ENCODE data around the gene TRIM43B.
"Not testable (repeated sequence)": the region's sequence is repeated elsewhere in the genome, so short reads cannot be mapped to it uniquely, and the experiment has no call there.

Gene TRIM43B

DNA sequence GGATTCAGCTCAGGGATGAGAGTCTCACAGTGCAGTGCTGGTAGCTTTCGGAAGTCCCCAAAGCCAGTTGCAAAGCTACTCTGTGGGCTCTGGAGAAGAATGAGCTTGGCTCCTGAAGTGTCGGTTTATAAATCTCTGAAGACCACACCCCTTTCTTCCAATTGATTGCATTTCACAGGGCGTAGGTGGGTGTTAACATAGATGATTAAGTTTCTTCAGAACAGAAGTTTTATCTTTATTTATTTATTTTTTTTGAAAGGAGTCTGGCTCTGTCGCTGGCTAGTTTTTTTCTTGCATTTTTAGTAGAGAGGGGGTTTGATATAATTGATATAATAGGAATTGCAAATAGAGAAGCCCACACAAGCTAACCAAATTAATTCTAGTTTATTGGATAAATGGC, at the start of gene TRIM43B:
TRIM43B (minus strand) TSS at position 101 of the 400 bp plus-strand sequence. CDS start 2,040 bp downstream, outside the sequence.
- not testable (repeated sequence) for DNase-seq (ENCODE audit: low read depth, low spot score)

DNA sequence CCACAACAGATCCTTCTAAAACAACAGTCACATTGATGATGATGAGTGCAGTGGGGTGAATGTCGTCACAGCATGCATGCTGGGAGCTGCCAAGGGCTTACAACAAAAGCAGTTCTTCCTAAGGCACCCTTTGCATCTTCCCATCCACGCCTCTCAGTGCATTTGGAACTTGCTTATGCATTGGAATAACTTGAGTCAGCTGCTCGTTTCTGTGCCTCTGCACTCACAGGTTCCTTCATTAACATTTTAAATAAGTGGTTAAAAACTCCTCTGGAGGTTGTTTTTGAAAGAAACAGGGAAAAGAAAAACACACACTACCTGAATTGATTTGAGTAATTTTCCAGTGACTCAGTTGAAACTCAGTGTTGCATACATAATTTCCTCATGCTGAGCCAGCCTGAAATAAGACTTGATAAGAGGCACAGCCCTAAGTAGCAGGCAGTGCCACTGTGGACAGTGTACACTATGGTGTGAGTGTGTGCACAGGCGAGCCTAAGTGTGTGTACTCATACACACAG, 46.8 kb upstream of the TRIM43B start:
- no peak for DNase-seq (ENCODE audit: low read depth, low spot score)

DNA sequence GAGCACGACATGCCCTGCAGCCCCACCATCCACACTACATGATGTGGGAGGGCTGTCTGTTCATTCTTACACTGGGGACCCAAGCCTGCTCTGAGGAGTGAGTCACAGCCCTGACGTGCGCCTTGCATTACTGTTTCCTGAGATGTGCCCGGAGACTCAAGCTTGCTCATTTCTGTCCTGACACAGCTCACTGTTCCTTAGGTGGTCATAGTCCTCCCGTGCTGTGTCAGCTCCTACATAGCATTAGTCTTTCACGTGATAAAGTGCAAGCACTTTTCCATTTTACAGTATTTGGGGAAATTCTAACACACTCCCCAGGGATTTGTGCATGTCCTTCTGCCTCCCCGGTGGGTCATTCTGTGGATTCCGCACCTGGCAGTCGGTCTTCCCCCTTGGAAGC, 46.2 kb upstream of the TRIM43B start:
- DNase-seq (ENCODE audit: low read depth, low spot score), result no peak

DNA sequence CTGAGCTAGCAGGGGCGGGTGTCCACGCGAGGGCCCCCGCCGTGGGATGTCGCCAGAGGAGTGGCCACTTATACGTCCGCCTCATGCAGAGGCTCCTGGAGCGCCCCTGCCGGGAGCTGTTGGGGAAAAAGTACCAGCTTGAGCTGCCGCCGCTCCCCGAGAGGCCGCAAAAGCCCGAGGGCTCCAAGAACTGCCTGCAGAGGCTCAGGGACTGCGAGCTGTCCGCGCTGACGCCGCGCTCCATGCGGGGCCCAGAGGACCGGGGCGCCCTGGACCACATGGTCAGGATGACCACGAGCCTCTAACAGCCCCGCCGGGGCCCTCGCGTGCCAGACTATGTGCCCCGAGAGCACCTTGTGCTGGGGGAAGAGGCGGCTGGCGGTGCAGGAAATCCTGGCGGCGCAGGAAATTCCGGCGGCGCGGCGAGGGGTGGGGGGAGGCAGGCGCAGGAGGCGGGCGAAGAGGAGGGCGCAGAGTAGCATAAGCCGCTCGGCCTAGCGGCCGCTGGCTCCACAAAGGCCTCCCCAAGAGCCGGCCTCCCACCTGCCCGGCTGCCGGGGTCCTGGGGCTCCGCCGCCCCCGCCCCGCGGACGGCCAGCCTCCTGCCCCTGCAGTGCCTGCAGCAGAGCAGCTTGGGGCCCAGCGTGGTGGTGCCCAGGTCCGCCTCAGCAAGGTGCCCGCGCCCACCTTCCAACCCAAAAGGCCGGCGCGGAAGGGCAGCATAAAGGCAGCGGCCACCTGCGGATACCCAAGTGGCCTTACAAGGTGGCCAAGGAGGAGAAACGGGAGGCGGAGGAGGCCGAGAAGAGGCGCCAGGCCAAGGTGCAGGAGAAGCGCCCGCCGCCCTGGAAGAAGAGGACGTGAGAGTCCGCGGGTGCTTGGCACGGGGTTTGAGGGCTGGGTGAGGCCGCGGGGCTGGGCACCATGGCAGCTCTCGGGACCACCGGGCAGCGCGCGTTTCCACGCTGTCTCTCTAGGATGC, 42.1 kb upstream of the TRIM43B start:
- DNase-seq (ENCODE audit: low read depth, low spot score), result peak; percentile 22

DNA sequence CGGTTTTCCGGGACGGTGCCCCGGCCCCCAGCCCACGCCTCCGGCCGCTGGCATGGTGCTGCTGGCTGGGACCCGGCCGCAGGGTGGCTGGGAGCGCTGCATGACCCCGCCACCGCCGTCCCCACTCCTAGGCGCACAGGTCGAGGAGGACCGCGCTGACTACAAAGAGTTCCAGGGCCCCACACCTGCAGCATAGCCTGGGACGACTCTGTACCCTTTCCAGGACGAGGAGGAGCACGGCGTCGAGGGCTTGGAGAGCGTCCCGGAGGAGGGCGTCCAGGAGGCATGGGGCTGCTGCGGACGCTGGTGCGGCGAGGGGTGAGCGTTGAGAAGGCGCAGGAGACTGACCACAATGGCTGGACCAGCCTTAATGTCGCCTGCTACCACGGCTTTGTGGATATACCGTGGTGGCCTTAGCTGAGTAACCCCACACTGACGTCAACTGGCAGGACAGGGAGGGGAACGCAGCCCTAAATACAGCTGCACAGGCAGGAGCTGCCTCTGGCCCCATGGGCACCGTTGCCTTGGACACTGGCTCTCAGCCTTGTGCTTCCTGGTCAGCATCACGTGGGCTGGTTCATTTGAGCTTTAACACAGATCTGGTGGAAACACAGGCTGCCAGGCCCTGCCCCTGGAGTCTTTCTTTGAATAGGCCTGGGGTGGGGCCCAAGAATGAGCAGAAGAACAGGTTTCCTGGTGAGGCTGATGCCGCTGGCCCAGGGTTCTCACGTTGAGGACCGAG, 40.9 kb upstream of the TRIM43B start:
- DNase-seq (ENCODE audit: low read depth, low spot score), result no peak

DNA sequence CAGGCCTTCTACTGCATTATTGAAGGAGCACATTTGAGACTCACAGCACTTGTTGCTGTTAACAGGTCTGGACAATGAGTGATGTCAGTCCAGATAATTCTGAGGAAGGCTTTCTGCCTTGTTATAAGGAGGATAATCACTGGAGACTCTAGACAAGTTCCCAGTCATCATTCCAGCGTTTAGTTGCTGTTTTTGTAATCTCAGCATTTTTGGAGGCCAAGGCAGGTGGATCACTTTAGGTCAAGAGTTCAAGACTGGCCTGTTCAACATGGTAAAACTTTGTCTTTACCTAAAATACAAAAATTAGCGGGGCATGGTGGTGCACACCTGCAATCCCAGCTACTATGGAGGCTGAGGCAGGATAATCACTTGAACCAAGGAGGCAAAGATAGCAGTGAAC, 39.6 kb upstream of the TRIM43B start:
- no peak for DNase-seq (ENCODE audit: low read depth, low spot score)

DNA sequence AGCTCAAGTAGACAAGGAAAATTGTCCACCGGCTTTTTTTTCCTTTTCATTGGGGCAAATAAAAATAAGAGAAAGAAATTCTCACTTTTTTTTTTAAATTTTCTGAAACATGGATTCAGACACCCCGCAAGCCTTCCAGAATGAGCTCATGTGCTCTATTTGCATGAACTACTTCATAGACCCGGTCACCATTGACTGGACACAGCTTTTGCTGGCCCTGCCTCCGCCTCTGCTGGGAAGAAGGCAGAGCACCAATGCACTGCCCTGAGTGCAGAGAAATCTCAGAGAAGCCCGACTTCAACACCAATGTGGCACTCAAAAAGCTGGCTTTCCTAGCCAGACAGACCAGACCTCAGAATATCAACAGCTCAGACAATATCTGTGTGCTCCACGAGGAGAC, 30.2 kb upstream of the TRIM43B start:
- DNase-seq (ENCODE audit: low read depth, low spot score), result no peak

DNA sequence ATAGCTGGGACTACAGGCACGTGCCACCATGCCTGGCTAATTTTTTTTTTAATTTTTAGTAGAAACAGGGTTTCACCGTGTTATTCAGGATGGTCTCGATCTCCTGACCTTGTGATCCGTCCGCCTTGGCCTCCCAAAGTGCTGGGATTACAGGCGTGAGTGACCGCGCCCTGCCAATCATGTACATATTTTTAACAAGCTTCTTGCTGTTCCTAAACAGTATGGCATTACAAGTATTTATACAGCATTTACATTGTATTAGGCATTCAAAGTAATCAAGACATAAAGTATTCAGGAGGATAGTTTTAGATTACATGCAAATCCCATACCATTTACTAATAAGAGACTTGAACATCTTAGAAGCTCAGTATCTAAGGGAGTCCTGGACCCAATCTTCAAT, 29.7 kb upstream of the TRIM43B start:
- DNase-seq (ENCODE audit: low read depth, low spot score), result not testable (repeated sequence)

DNA sequence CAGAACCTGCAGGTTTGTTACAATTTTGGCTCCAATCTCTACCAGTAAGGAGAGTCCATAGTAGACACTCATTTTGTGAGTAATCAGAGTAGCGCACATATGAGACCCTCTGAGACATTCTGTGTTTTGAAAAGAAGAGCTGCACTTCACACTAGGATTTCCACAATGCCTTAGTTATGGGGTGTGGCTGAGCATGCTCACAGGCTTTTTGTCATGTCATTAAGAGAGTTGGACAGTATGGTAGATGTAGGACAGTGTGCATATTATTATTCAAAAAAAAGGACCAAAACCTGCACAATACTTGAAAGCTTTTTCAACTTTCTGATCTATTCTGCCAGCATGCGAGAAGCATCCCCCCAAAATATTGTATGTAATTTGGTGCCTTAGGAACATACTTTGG, 24.9 kb upstream of the TRIM43B start:
- DNase-seq (ENCODE audit: low read depth, low spot score), result no peak

DNA sequence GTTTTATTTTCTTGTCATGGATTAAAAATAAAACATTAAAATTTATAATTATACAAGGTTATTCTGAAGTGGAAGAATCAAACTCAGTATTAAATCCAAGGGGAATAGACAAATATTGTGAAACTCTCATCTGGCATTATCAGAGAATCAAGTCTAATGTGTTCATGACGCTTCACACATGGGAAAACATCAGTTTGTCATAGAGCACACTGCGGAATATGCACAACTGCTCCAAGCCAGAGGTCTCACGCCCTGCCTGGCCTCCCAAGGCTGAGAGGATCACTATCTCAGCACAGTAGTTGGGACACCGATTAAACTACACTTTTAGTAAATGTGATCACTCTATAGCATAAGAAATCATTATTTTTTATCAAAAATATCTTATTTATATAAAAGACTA, 20.7 kb upstream of the TRIM43B start:
- no peak for DNase-seq (ENCODE audit: low read depth, low spot score)

DNA sequence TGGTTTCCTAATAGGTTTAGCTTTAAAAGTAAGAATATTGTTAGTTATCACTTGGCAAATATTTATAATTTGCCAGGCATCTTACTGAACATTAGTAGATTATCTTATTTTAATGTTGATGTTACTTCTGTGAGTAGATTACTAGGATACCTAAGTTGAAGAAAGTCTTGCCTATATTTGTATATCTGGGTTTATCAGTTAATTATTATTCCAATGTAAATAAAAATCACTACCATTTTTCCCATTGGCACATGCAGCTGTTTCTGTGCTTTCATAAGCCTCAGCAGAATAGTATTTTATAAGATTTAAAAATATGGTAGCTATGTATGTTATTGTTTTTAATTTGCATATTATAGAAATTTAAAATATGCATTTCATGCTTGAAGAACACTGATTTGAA, 16.3 kb upstream of the TRIM43B start:
- DNase-seq (ENCODE audit: low read depth, low spot score), result no peak

DNA sequence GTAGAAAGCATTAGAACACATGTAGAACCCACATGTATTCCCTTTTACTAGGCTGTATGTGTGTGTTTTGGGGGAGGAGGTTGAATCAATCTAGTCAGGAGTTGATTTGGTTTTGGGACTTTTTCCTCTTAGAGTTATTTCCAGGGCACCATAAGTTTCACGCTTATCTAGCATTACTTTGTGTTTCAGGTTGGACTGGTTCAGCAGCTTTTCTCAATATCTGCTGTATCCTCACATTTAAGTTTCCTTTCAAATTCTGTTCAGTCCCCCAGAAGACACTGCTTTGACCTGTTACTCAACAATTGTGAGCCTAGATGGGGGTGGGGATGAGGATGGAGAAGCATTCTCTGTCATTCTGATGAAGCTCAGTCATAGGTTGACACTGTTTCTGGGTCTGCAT, 7.5 kb upstream of the TRIM43B start:
- DNase-seq (ENCODE audit: low read depth, low spot score), result not testable (repeated sequence)

DNA sequence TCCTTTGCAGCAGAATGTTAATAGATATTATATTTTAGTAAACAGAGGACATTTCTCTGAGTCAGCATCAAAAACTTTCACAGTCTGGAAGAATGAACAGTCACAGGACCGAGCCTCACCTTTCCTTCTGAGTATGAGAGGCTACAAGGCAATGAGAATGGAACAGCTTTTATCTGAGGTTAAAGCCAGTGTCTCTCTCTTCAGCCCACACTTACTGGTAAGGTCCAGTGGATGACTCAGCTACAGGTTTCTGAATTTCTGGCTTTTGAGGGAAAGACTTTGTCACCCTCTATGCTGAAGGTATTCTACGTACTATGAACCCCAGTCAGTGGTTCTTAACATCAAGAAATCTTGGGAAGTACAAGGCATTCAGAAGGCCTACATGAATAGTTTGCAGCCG, 9.5 kb downstream of the TRIM43B start:
- DNase-seq (ENCODE audit: low read depth, low spot score), result not testable (repeated sequence)

DNA sequence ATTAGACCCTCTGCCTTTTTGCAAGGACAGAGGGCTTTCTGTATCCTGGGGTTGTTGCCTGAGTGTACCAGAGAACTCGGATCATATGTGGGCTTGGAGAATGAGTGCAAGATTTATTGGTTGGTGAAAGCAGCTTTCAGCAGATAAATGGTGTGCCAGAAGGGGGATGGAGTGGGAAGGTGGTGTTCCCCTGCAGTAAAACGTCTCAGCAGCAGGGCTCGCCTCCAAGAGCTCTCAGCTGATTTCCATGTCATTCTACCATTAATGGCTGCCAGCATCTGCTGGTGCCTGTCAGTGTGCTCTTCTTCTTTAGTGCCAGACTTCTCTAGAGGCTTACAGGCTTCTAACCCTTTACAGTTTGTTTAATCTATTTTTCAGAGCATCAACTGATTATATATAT, 16.6 kb downstream of the TRIM43B start:
- not testable (repeated sequence) for DNase-seq (ENCODE audit: low read depth, low spot score)

DNA sequence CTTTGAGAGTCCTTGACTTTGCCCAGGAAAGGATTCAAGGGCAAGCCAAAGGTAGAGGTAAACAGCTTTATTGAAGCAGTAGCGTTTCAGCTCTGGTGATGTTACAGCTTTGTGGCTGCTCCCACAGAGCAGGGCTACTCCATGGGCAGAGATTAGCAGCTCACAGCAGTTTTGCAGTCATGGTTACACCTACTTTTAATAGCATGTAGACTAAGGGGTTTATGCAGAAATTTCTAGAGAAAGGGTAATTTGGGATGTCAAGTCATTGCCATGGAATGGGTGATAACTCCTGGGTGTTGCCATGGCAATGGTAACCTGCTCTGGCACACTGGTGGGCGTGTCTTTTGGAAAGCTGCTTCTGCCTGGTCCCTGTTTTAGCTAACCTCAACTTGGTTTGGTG, 18.0 kb downstream of the TRIM43B start:
- DNase-seq (ENCODE audit: low read depth, low spot score), result not testable (repeated sequence)

DNA sequence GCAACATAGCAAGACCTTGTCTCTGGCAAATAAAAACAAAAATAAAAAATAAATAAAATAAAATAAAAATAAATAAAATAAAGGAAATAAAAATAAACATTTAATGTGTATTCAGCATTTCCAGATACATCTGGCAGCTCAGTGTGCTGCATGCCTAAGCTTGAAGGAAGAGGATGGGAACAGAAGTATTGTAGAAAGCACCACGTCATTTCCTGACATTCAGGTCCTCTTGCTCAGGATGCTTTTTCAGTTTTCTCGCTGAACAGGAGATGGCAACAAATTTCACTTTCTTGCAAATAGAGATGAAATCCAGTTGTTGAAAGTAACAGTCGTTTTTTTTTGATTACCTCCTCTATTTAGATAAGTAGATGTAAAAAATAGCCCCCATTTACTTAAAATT, 21.3 kb downstream of the TRIM43B start:
- not testable (repeated sequence) for DNase-seq (ENCODE audit: low read depth, low spot score)

DNA sequence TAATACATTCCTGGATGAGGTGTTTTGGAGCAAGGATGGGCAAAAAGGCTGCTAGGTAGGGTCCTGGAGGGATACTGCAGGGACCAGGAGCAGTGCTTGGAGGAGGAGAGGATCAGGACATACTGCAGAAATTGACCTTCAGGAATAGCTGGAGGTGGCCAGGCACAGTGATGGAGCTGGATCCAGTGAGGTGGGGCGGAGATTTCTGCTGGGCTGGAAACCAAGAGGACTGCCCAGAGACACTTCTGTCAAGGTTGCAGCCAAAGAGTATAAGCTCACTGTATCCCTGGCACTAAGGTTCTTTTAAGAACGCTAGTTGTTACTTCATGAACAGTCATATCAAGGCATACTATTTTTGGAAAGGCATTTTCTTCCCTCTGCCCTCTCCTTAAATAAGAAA, 39.2 kb downstream of the TRIM43B start:
- not testable (repeated sequence) for DNase-seq (ENCODE audit: low read depth, low spot score)

DNA sequence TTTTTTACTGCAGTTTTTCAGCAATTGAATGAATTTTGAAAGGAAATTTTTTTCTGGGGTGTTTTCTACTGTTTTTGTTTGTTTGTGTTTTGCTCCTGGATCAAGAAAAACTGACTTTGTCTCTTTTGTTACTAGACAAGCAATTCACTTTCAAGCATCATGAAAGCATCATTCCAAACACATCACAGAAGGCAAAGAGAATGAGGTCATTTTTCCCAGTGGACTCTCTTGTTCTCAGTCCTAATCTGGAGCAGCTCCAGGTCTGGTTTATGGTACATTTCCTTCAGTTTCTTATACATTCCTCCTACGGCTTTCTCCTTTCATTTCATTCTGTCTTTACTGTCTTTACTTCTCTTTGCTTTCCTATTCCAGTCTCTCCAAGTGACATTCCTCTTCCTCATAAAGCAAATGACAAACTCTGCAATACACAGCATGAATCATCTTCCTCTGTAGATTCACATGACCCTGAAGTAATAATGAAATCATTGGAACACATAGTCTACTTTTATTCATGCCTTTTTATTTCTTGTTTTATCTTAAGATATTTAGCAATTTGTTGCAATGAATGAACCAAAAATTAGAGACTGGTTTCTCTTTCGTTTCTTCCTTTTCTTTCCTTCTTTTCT, 42.0 kb downstream of the TRIM43B start:
- not testable (repeated sequence) for DNase-seq (ENCODE audit: low read depth, low spot score)

DNA sequence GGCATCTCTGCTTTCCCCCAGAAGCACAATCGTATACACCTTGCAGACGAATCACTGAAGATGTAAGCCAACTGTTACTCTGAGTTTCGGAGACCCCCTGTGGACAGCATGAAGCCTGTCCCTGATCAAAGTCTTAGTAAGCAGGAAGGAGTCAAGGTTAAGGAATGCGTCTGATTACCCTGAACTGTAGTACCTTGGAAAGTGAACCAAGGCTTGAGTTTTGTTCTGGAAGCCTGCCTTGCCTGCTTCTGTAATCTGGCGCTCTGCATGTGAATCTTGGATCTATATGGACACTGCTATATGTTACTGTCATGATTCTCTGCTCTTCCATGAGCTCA, 48.7 kb downstream of the TRIM43B start:
- DNase-seq (ENCODE audit: low read depth, low spot score), result not testable (repeated sequence)

DNA sequence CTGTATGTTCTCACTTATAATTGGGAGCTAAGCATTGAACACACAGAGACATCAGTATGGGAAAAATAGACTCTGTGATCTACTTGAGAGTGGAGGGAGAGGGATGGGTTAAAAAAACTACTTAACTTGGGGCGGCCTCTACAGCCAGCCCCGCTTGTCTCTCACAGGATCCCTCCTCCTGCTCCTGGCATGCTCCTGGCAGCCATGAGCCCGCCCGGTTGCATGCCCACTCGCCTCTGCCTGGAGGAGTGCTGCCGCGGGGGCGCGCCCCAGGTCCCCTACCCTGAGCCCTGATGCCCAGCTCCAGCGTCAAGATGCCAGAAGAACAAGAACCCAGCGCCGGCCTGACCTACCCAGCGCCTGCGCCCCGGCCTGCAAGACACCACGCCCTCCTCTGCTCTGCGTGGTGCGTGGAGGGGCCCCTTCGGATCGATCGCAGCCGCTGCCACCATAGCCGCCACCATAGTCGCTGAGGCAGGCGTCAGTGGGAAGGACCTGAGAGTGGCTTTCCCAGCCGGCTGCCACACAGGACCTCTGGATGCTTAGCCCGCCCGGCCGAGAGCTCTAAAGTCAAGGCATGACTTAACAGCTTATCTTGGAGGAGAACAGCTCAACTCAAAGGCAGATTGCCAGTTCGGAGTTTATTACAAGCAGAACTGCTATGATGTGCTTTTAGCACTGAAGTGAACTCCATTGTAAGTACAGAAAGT, 49.2 kb downstream of the TRIM43B start:
- not testable (repeated sequence) for DNase-seq (ENCODE audit: low read depth, low spot score)

DNA sequence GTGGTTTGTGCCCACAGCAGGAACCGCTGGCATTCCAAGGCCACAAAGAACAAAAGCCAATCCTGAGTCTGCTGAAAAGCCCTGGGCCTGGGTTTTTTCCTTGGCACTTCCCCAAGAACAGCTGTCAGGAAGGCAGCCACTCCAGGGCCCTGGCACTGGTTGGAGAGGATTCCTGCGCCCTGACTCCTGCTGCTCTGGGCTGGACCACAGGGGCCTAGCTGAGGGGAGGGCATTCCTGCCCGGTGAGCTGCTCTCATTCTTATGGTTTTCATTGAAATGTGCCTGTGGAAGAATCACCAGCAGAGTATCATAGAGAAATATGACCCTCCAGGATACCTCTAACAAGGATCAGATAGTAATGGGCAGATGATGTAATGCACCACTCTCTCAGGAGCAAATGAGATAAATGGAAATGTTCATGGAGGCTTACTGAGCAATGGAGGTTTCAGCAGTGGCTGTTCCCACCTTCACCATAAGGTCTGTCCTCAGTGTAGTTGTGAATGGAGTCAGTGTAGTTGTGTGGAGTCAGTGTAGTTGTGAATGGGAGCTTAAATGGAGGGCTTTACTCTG, 50.0 kb downstream of the TRIM43B start:
- DNase-seq (ENCODE audit: low read depth, low spot score), result not testable (repeated sequence)
